HG03378 (cell line): ENCODE results near the gene HLCS.

Experiments
- ATAC-seq: cut with Tn5 transposase; IDR thresholded peaks from one replicate; pipeline ENCODE4 v1.9.1; 2021; ENCODE audit warnings: mild to moderate bottlenecking, moderate library complexity; ENCODE audit not compliant: unreplicated experiment

HLCS gene

GRCh38 chr21:36851121-36851520 lies 115.3 kb downstream of the HLCS start:
- ATAC-seq = no peak

GRCh38 chr21:36850372-36850771 lies 116.1 kb downstream of the HLCS start:
- ATAC-seq = no peak

GRCh38 chr21:36849461-36850105 lies 116.9 kb downstream of the HLCS start:
- ATAC-seq = no peak

GRCh38 chr21:36848730-36849274 lies 117.7 kb downstream of the HLCS start:
- ATAC-seq = no peak

- ATAC-seq = no peak
Measured at GRCh38 chr21:36847189-36847588, 119.3 kb downstream of the HLCS start.

GRCh38 chr21:36846631-36847030 lies 119.8 kb downstream of the HLCS start:
- ATAC-seq = no peak

GRCh38 chr21:36845790-36846189 lies 120.7 kb downstream of the HLCS start:
- ATAC-seq = no peak

- no peak for ATAC-seq
Measured at GRCh38 chr21:36845070-36845469, 121.4 kb downstream of the HLCS start.

- ATAC-seq = no peak
Measured at GRCh38 chr21:36841866-36842265, 124.6 kb downstream of the HLCS start.

GRCh38 chr21:36839735-36840134 lies 126.7 kb downstream of the HLCS start:
- ATAC-seq = no peak

- no peak for ATAC-seq
Measured at GRCh38 chr21:36839123-36839522, 127.3 kb downstream of the HLCS start.

- ATAC-seq = no peak
Measured at GRCh38 chr21:36835383-36835795, 131.1 kb downstream of the HLCS start.

GRCh38 chr21:36834192-36834591 lies 132.3 kb downstream of the HLCS start:
- ATAC-seq = no peak

- ATAC-seq = no peak
Measured at GRCh38 chr21:36830100-36830499, 136.4 kb downstream of the HLCS start.

- no peak for ATAC-seq
Measured at GRCh38 chr21:36828891-36829515, 137.5 kb downstream of the HLCS start.

GRCh38 chr21:36828208-36828607 lies 138.3 kb downstream of the HLCS start:
- no peak for ATAC-seq

- ATAC-seq = no peak
Measured at GRCh38 chr21:36825658-36826057, 140.8 kb downstream of the HLCS start.

GRCh38 chr21:36821032-36821299 lies 145.5 kb downstream of the HLCS start:
- ATAC-seq = no peak

GRCh38 chr21:36820176-36821031 lies 146.1 kb downstream of the HLCS start:
- ATAC-seq = no peak

- ATAC-seq = no peak
Measured at GRCh38 chr21:36817732-36818450, 148.6 kb downstream of the HLCS start.

GRCh38 chr21:36816561-36817130 lies 149.8 kb downstream of the HLCS start:
- ATAC-seq = no peak
